HCT116 (cell line): ENCODE results near the gene ROR2. TPM values are rescaled to one million over a fixed set of nuclear protein-coding genes. Genes with fewer than 3 reads are reported as not detected.

Experiments
- ATAC-seq: fragments of 200-7000 bp; cut with Tn5 transposase; 2 replicates; pipeline ENCODE4 v1.9.1; 2020; ENCODE audit warnings: mild to moderate bottlenecking, moderate library complexity
- BruUV-seq: library from RNA; stranded (reverse); fragments of 400-500 nt; replicated peaks from 2 replicates; lab custom pipeline; 2021; lab: Mats Ljungman, UMichigan
- CTCF ChIA-PET: fragments of 300-600 bp; sonication (Branson Sonifier 250); formaldehyde crosslinking; loops from one replicate; lab custom pipeline; 2021; ENCODE audit warnings: antibody characterized with exemption; lab: Charles Lee
- POLR2A ChIA-PET: fragments of 300-600, 350-600 bp; sonication (Branson Sonifier 250); formaldehyde crosslinking; loops from one replicate; lab custom pipeline; 2021; ENCODE audit warnings: antibody characterized with exemption; lab: Charles Lee
- RAD21 ChIA-PET, 2 experiments: fragments of 300-600 bp; sonication (Branson Sonifier 250); formaldehyde crosslinking; loops; one replicate each; lab custom pipeline; 2023; ENCODE audit warnings: low total read pairs in 2 of 2; ENCODE audit not compliant: uncharacterized antibody in 2 of 2, unreplicated experiment in 2 of 2, low non-redundant PET in 1 of 2; lab: Charles Lee
- DNase-seq: peaks from one replicate; pipeline ENCODE4 v3.0.0-alpha.2; 2010; ENCODE audit warnings: low read depth, low spot score
- H2AFZ ChIP-seq: fragments of 200-600 bp; shearing (Covaris generic), sonication (generic); 2 replicates; pipeline ENCODE4 v1.6.1; 2017; ENCODE audit warnings: low read depth, mixed run types, mixed read lengths, antibody characterized with exemption, low read length; ENCODE audit not compliant: poor library complexity, severe bottlenecking
- H3K27ac ChIP-seq: 2 replicates; pipeline ENCODE4 v1.5.1; 2012; ENCODE audit warnings: low read depth, low read length
- H3K27me3 ChIP-seq: fragments of 200-600 bp; sonication (generic); 2 replicates; pipeline ENCODE4 v1.6.1; 2016; ENCODE audit warnings: mixed run types, low read length, mixed read lengths; ENCODE audit not compliant: insufficient read depth
- H3K36me3 ChIP-seq, 2 experiments: fragments of 200-500 bp in 1 of 2; fragments of 200-600 bp in 1 of 2; sonication (Bioruptor generic) in 1 of 2; sonication (generic) in 1 of 2; 2 replicates each; pipeline versions ENCODE4 v1.5.1 to v1.6.1; 2014 to 2016; ENCODE audit warnings: low read length in 2 of 2, inconsistent platforms in 1 of 2, mixed read lengths in 1 of 2, mixed run types in 1 of 2; ENCODE audit not compliant: insufficient read depth in 2 of 2, control insufficient read depth in 1 of 2
- H3K4me1 ChIP-seq, 2 experiments: fragments of 200-600 bp in 1 of 2; sonication (generic) in 1 of 2; 2 replicates each; pipeline versions ENCODE4 v1.5.1 to v1.6.1; 2012 to 2017; ENCODE audit warnings: low read length in 2 of 2, inconsistent platforms in 1 of 2, mild to moderate bottlenecking in 1 of 2, mixed read lengths in 1 of 2, mixed run types in 1 of 2, moderate library complexity in 1 of 2; ENCODE audit not compliant: insufficient read depth in 2 of 2, control insufficient read depth in 1 of 2
- H3K4me2 ChIP-seq: fragments of 200-600 bp; sonication (generic); 2 replicates; pipeline ENCODE4 v1.6.1; 2017; ENCODE audit warnings: mixed run types, low read length, mixed read lengths
- H3K4me3 ChIP-seq, 2 experiments: fragments of 200-600 bp in 1 of 2; sonication (generic) in 1 of 2; replicated peaks in 1 of 2; 2 replicates each; pipeline ENCODE4 v1.5.1; 2011 to 2016; ENCODE audit warnings: low read length in 2 of 2, control low read depth in 1 of 2, low read depth in 1 of 2, mild to moderate bottlenecking in 1 of 2, mixed read lengths in 1 of 2, mixed run types in 1 of 2
- H3K79me2 ChIP-seq: fragments of 200-600 bp; sonication (generic); 2 replicates; pipeline ENCODE4 v1.6.1; 2017; ENCODE audit warnings: mild to moderate bottlenecking, mixed run types, low read length, moderate library complexity, mixed read lengths; ENCODE audit not compliant: insufficient read depth
- H3K9ac ChIP-seq: fragments of 200-600 bp; sonication (generic); 2 replicates; pipeline ENCODE4 v1.6.1; 2016; ENCODE audit warnings: low read length, mixed read lengths
- H3K9me2 ChIP-seq: fragments of 200-600 bp; sonication (generic), shearing (Covaris generic); 2 replicates; pipeline ENCODE4 v1.6.1; 2017; ENCODE audit warnings: mixed run types, mild to moderate bottlenecking, moderate library complexity; ENCODE audit not compliant: insufficient read depth
- H3K9me3 ChIP-seq, 2 experiments: fragments of 200-500 bp in 1 of 2; fragments of 200-600 bp in 1 of 2; sonication (Bioruptor generic) in 1 of 2; sonication (generic) in 1 of 2; 2 replicates each; pipeline ENCODE4 v1.6.1; 2014 to 2017; ENCODE audit warnings: low read length in 2 of 2, mixed read lengths in 2 of 2, inconsistent platforms in 1 of 2, low read depth in 1 of 2, mild to moderate bottlenecking in 1 of 2, mixed run types in 1 of 2, moderate library complexity in 1 of 2; ENCODE audit not compliant: control insufficient read depth in 1 of 2, insufficient read depth in 1 of 2
- H4K20me1 ChIP-seq: fragments of 200-600 bp; sonication (generic), shearing (Covaris generic); 2 replicates; pipeline ENCODE4 v1.6.1; 2017; ENCODE audit warnings: mixed run types, mild to moderate bottlenecking, moderate library complexity; ENCODE audit not compliant: insufficient read depth
- CBX3 ChIP-seq: IDR thresholded peaks from 2 replicates; pipeline ENCODE4 v1.6.1; 2012; ENCODE audit warnings: low read depth
- CEBPB ChIP-seq: IDR thresholded peaks from 2 replicates; pipeline ENCODE4 v1.6.1; 2012; ENCODE audit warnings: low read depth
- EGR1 ChIP-seq: IDR thresholded peaks from 2 replicates; pipeline ENCODE4 v1.6.1; 2012; ENCODE audit warnings: low read depth
- ELF1 ChIP-seq: IDR thresholded peaks from 2 replicates; pipeline ENCODE4 v1.6.1; 2012; ENCODE audit warnings: low read depth, borderline replicate concordance
- EZH2 ChIP-seq: fragments of 200-600 bp; sonication (generic); IDR thresholded peaks from 2 replicates; pipeline ENCODE4 v1.6.1; 2017; ENCODE audit warnings: antibody characterized with exemption, mixed run types
- EZH2phosphoT487 ChIP-seq: fragments of 200-600 bp; IDR thresholded peaks from 2 replicates; pipeline ENCODE4 v1.6.1; 2018; ENCODE audit warnings: antibody characterized with exemption, borderline replicate concordance
- FOSL1 ChIP-seq: IDR thresholded peaks from 2 replicates; pipeline ENCODE4 v1.6.1; 2012; ENCODE audit warnings: low read depth
- MAX ChIP-seq: IDR thresholded peaks from 2 replicates; pipeline ENCODE4 v1.6.1; 2012
- RAD21 ChIP-seq: IDR thresholded peaks from 2 replicates; pipeline ENCODE4 v1.6.1; 2012; ENCODE audit warnings: low read depth, mild to moderate bottlenecking
- SIN3A ChIP-seq: IDR thresholded peaks from 2 replicates; pipeline ENCODE4 v1.6.1; 2012; ENCODE audit warnings: low read depth
- SRF ChIP-seq: IDR thresholded peaks from 2 replicates; pipeline ENCODE4 v1.6.1; 2012; ENCODE audit warnings: low read depth
- TCF7L2 ChIP-seq: IDR thresholded peaks from 2 replicates; pipeline ENCODE4 v1.7.0; 2011; ENCODE audit warnings: borderline replicate concordance, inconsistent platforms; ENCODE audit not compliant: insufficient read depth, insufficient read length; ENCODE audit errors: extremely low read depth
- YY1 ChIP-seq: IDR thresholded peaks from 2 replicates; pipeline ENCODE4 v1.6.1; 2011; ENCODE audit warnings: low read length, low read depth, moderate library complexity, mild to moderate bottlenecking; ENCODE audit not compliant: insufficient replicate concordance; ENCODE audit errors: extremely low read depth
- ZFX ChIP-seq: fragments of 450-650 bp; IDR thresholded peaks from 2 replicates; pipeline ENCODE4 v1.6.1; 2017
- ZNF274 ChIP-seq: fragments of 200-500 bp; sonication (Bioruptor generic); IDR thresholded peaks from 2 replicates; pipeline ENCODE4 v1.6.1; 2014; ENCODE audit warnings: mild to moderate bottlenecking, low read depth, low read length, inconsistent platforms
- intact Hi-C: fragments of 100-400 bp; cut with micrococcal nuclease; formaldehyde crosslinking; loops from 2 replicates; pipeline ENCODE4 v1.10.0; 2022
- total RNA-seq: library from RNA; stranded (reverse); gene quantifications from one replicate; pipeline ENCODE4 v1.2.1, GENCODE V29; 2021; ENCODE audit not compliant: unreplicated experiment
- TF ChIP-seq, protein P1 (sequence below), 3 experiments: fragments of 200-600 bp in 1 of 3; sonication (generic) in 1 of 3; IDR thresholded peaks in 2 of 3; conservative IDR thresholded peaks in 1 of 3; 2 replicates each; pipeline ENCODE4 v1.5.1; 2012 to 2017; ENCODE audit warnings: low read depth in 2 of 3, low read length in 2 of 3, antibody characterized with exemption in 1 of 3, borderline replicate concordance in 1 of 3, control low read depth in 1 of 3, mild to moderate bottlenecking in 1 of 3, mixed read lengths in 1 of 3, mixed run types in 1 of 3, moderate library complexity in 1 of 3; ENCODE audit not compliant: insufficient read depth in 1 of 3
- TF ChIP-seq, protein P2 (sequence below): IDR thresholded peaks from 2 replicates; pipeline ENCODE4 v1.6.1; 2012
- TF ChIP-seq, protein P3 (sequence below): IDR thresholded peaks from 2 replicates; pipeline ENCODE4 v1.6.1; 2011; ENCODE audit warnings: mild to moderate bottlenecking, low read length, moderate library complexity; ENCODE audit not compliant: insufficient replicate concordance; ENCODE audit errors: extremely low read depth

ROR2 gene
- total RNA-seq, 1 experiment from 2014 or later = 15.7 TPM

GRCh38 chr9:91913096-91913495 is 36.9 kb downstream of the ROR2 start:
- Histone ChIP-seq H3K27me3 (no peaks in the 10 kb centered on the region), H3K9me2 (no peaks in the 10 kb centered on the region), H3K9ac (no peak overlapping the region), H3K4me2 (no peak overlapping the region), H4K20me1 (no peaks in the 10 kb centered on the region), H3K9me3 (no peaks in the 10 kb centered on the region), H2AFZ (no peak overlapping the region), H3K4me3 (no peak overlapping the region), H3K36me3 (no peaks in the 10 kb centered on the region), H3K79me2 (0 out of 2 replicates have a peak, but pooled peaks cover 8% of the 10 kb centered on the region), H3K27ac (no peak overlapping the region), H3K4me1 (no peaks in the 10 kb centered on the region)
- RAD21 ChIA-PET = no interaction called here
- POLR2A ChIA-PET = no interaction called here
- intact Hi-C loops = no loop called here
- DNase-seq = no peak
- ATAC-seq = no peak
- no peak for TF ChIP-seq ZNF274
- TF ChIP-seq TCF7L2 = no peak
- no peak for TF ChIP-seq EGR1
- TF ChIP-seq EZH2phosphoT487 = no peak
- no peak for TF ChIP-seq YY1
- TF ChIP-seq, protein P1, sequence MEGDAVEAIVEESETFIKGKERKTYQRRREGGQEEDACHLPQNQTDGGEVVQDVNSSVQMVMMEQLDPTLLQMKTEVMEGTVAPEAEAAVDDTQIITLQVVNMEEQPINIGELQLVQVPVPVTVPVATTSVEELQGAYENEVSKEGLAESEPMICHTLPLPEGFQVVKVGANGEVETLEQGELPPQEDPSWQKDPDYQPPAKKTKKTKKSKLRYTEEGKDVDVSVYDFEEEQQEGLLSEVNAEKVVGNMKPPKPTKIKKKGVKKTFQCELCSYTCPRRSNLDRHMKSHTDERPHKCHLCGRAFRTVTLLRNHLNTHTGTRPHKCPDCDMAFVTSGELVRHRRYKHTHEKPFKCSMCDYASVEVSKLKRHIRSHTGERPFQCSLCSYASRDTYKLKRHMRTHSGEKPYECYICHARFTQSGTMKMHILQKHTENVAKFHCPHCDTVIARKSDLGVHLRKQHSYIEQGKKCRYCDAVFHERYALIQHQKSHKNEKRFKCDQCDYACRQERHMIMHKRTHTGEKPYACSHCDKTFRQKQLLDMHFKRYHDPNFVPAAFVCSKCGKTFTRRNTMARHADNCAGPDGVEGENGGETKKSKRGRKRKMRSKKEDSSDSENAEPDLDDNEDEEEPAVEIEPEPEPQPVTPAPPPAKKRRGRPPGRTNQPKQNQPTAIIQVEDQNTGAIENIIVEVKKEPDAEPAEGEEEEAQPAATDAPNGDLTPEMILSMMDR (IDR thresholded peaks at IDR 0.05 in 2 of 3, conservative IDR thresholded peaks at IDR 0.05 in 1 of 3; ENCODE audit: borderline replicate concordance in 1 of 3, insufficient read depth in 1 of 3, low read depth in 2 of 3, low read length in 2 of 3) = no peak
- TF ChIP-seq, protein P2, sequence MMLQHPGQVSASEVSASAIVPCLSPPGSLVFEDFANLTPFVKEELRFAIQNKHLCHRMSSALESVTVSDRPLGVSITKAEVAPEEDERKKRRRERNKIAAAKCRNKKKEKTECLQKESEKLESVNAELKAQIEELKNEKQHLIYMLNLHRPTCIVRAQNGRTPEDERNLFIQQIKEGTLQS = no peak
- no peak for TF ChIP-seq CEBPB
- TF ChIP-seq ZFX = no peak
- TF ChIP-seq FOSL1 = no peak
- TF ChIP-seq, protein P3, sequence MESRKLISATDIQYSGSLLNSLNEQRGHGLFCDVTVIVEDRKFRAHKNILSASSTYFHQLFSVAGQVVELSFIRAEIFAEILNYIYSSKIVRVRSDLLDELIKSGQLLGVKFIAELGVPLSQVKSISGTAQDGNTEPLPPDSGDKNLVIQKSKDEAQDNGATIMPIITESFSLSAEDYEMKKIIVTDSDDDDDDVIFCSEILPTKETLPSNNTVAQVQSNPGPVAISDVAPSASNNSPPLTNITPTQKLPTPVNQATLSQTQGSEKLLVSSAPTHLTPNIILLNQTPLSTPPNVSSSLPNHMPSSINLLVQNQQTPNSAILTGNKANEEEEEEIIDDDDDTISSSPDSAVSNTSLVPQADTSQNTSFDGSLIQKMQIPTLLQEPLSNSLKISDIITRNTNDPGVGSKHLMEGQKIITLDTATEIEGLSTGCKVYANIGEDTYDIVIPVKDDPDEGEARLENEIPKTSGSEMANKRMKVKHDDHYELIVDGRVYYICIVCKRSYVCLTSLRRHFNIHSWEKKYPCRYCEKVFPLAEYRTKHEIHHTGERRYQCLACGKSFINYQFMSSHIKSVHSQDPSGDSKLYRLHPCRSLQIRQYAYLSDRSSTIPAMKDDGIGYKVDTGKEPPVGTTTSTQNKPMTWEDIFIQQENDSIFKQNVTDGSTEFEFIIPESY = no peak
- no peak for TF ChIP-seq CBX3
- no peak for TF ChIP-seq EZH2
- TF ChIP-seq RAD21 = no peak
- TF ChIP-seq ELF1 = no peak
- no peak for TF ChIP-seq SIN3A
- TF ChIP-seq SRF = no peak
- TF ChIP-seq MAX = no peak
- no TSS peak for BruUV-seq
- CTCF ChIA-PET = no interaction called here
